Measurements from ENCODE around the gene AP5S1. TPM values are rescaled to one million over a fixed set of nuclear protein-coding genes. Genes with fewer than 3 reads are reported as not detected.

AP5S1 gene
- polyA plus RNA-seq, 1 of the 3 experiments (the other 2 are of a cell fraction): 10.3 TPM

DNA sequence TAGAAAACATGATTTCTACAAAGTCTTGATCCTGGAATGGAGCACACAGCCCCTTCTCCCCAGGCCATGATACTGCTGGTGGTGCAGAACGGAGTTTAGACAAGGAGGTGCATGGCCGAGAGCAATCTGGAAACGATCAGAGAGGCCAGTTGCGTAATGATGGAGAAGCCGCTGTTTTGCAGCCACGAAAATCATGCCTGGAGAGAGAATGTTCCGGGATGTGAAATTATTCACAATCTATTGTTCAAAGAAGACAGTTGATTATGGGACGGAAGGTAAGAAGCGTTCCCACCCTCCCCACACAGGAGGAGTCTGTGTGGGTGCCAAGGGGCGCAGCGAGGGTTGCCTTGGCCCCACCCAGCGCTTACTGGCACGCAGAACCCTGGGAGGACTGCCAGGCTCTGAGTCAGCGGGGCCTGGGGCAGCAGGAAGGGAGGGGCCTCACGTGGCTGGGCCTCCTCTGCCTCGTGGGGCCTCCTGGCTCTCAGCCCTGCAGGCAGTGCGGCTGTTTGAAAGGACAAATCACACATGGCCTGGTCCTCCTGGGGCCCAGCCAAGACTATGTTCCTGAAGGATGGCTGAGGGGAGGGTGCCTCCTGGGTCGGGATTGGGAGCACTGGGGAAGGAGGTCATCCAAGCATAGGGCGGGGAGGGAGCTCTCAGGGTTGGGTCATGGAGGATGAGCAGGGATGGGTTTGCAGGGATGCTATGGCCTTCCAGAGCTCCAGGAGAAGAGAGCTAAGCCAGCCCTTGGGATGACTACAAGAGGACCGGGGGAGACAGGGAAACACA, 8.7 kb upstream of the AP5S1 start (continued):
- TF ChIP-seq, protein P1, sequence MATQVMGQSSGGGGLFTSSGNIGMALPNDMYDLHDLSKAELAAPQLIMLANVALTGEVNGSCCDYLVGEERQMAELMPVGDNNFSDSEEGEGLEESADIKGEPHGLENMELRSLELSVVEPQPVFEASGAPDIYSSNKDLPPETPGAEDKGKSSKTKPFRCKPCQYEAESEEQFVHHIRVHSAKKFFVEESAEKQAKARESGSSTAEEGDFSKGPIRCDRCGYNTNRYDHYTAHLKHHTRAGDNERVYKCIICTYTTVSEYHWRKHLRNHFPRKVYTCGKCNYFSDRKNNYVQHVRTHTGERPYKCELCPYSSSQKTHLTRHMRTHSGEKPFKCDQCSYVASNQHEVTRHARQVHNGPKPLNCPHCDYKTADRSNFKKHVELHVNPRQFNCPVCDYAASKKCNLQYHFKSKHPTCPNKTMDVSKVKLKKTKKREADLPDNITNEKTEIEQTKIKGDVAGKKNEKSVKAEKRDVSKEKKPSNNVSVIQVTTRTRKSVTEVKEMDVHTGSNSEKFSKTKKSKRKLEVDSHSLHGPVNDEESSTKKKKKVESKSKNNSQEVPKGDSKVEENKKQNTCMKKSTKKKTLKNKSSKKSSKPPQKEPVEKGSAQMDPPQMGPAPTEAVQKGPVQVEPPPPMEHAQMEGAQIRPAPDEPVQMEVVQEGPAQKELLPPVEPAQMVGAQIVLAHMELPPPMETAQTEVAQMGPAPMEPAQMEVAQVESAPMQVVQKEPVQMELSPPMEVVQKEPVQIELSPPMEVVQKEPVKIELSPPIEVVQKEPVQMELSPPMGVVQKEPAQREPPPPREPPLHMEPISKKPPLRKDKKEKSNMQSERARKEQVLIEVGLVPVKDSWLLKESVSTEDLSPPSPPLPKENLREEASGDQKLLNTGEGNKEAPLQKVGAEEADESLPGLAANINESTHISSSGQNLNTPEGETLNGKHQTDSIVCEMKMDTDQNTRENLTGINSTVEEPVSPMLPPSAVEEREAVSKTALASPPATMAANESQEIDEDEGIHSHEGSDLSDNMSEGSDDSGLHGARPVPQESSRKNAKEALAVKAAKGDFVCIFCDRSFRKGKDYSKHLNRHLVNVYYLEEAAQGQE (IDR thresholded peaks at IDR 0.05; ENCODE audit: low read depth, low read length): no peak; the same call in 1 of the 2 replicates
- TF ChIP-seq POLR2AphosphoS5 (IDR thresholded peaks at IDR 0.05; ENCODE audit: low read depth, low read length) (peak; percentile 79; the same call in 1 of the 2 replicates), SMC3 (IDR thresholded peaks at IDR 0.05; ENCODE audit: low read depth, low read length) (0 out of 2 replicates have a peak, but pooled peaks have one; percentile 2), SIN3A (IDR thresholded peaks at IDR 0.05; ENCODE audit: borderline replicate concordance, low read depth, low read length) (peak; percentile 90), RXRA (IDR thresholded peaks at IDR 0.05; ENCODE audit: borderline replicate concordance, low read depth) (peak; percentile 92; the same call in 1 of the 2 replicates), GABPA (IDR thresholded peaks at IDR 0.05; ENCODE audit: low read depth) (0 out of 2 replicates have a peak, but pooled peaks have one; percentile 8)
- TF ChIP-seq, protein P2, sequence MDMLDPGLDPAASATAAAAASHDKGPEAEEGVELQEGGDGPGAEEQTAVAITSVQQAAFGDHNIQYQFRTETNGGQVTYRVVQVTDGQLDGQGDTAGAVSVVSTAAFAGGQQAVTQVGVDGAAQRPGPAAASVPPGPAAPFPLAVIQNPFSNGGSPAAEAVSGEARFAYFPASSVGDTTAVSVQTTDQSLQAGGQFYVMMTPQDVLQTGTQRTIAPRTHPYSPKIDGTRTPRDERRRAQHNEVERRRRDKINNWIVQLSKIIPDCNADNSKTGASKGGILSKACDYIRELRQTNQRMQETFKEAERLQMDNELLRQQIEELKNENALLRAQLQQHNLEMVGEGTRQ (IDR thresholded peaks at IDR 0.05; ENCODE audit: borderline replicate concordance, low read depth, low read length): peak; percentile 34; the same call in 1 of the 2 replicates
- TF ChIP-seq, protein P3, sequence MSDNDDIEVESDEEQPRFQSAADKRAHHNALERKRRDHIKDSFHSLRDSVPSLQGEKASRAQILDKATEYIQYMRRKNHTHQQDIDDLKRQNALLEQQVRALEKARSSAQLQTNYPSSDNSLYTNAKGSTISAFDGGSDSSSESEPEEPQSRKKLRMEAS (IDR thresholded peaks at IDR 0.05; ENCODE audit: low read depth): peak; percentile 98

DNA sequence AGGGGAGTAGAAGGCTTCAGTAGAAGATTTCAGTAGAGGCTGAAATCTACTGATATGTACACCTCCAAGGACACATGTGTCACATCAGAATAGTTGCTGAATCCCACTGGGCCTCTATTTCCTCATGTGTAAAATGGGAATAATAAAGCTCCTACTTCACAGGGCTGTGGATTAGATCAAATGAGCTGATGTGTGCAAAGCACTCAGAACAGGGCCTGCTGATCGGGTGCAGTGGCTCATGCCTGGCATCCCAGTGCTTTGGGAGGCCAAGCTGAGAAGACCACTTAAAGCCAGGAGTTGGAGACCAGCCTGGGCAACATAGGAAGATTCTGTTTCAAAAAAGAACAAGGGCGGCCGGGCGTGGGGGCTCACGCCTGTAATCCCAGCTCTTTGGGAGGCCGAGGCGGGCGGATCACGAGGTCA, 8.1 kb upstream of the AP5S1 start:
- peaks cover 20 to 31% of the 10 kb centered on the region in 2 experiments for H3K4me1 ChIP-seq (ENCODE audit: control insufficient read depth in 1 of 2, insufficient read depth in 2 of 2, low read depth in 1 of 2, low read length in 1 of 2)
- no peaks in the 10 kb centered on the region for H3K9me2 ChIP-seq
- H2AFZ ChIP-seq (ENCODE audit: low read depth): no peak overlapping the region
- no peak overlapping the region for H3K4me3 ChIP-seq (ENCODE audit: low read depth in 2 of 2, low read length in 1 of 2)
- no peaks in the 10 kb centered on the region for H3K9me3 ChIP-seq
- no peaks in the 10 kb centered on the region for H3K36me3 ChIP-seq (replicated peaks in 1 of 2; ENCODE audit: control insufficient read depth in 1 of 2, insufficient read depth in 2 of 2, low read length in 1 of 2)
- H4K20me1 ChIP-seq (ENCODE audit: insufficient read depth): no peaks in the 10 kb centered on the region
- 97% methylated on average over 9 of the region's 9 CpGs for WGBS (ENCODE audit: low lambda C conversion rate)
- no peak overlapping the region; the same call in 1 of the 2 replicates for H3K4me2 ChIP-seq
- peak; percentile 34 for DNase-seq
- H3K79me2 ChIP-seq (ENCODE audit: insufficient read depth): peaks cover 20% of the 10 kb centered on the region
- H3K27me3 ChIP-seq (ENCODE audit: insufficient read depth): no peaks in the 10 kb centered on the region
- CTCF ChIA-PET: interaction anchor here (0.8 to 6.6 kb wide), 3 partner anchors 8 to 273 kb away, joined by 5 to 61 read pairs (median 13); partner anchors contain the start of genes AP5S1 and CENPB
- POLR2A ChIA-PET: interaction anchor here (0.7 to 1.2 kb wide), 5 partner anchors 8 to 44 kb away, joined by 3 to 4 read pairs (median 3); partner anchors contain the start of genes ADISSP, AP5S1, CDC25B and CENPB
- peak overlapping the region; percentile 97 to 98 for H3K27ac ChIP-seq (ENCODE audit: low read depth in 2 of 2, low read length in 1 of 2)
- H3F3A ChIP-seq (replicated peaks; ENCODE audit: insufficient read depth): peaks cover 34% of the 10 kb centered on the region
- peak overlapping the region; percentile 35; the same call in 1 of the 2 replicates for H3K9ac ChIP-seq
- TF ChIP-seq, protein P1 (IDR thresholded peaks at IDR 0.05; ENCODE audit: low read depth, low read length): no peak
- no peak for TF ChIP-seq ELF1 (IDR thresholded peaks at IDR 0.05)
- TF ChIP-seq EP300 (IDR thresholded peaks at IDR 0.05; ENCODE audit: borderline replicate concordance in 1 of 2, low read depth in 1 of 2, low read length in 1 of 2): no peak
- TF ChIP-seq MEF2A (IDR thresholded peaks at IDR 0.05; ENCODE audit: borderline replicate concordance, low read depth): no peak
- no peak for TF ChIP-seq POLR2AphosphoS5 (IDR thresholded peaks at IDR 0.05; ENCODE audit: low read depth, low read length)
- TF ChIP-seq, protein P4, sequence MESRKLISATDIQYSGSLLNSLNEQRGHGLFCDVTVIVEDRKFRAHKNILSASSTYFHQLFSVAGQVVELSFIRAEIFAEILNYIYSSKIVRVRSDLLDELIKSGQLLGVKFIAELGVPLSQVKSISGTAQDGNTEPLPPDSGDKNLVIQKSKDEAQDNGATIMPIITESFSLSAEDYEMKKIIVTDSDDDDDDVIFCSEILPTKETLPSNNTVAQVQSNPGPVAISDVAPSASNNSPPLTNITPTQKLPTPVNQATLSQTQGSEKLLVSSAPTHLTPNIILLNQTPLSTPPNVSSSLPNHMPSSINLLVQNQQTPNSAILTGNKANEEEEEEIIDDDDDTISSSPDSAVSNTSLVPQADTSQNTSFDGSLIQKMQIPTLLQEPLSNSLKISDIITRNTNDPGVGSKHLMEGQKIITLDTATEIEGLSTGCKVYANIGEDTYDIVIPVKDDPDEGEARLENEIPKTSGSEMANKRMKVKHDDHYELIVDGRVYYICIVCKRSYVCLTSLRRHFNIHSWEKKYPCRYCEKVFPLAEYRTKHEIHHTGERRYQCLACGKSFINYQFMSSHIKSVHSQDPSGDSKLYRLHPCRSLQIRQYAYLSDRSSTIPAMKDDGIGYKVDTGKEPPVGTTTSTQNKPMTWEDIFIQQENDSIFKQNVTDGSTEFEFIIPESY (IDR thresholded peaks at IDR 0.05; ENCODE audit: borderline replicate concordance, low read depth): no peak
- no peak for TF ChIP-seq EZH2phosphoT487 (IDR thresholded peaks at IDR 0.05; ENCODE audit: borderline replicate concordance, low read depth)
- TF ChIP-seq CHD2 (IDR thresholded peaks at IDR 0.05; ENCODE audit: low read length, partially characterized antibody): no peak
- TF ChIP-seq RCOR1 (IDR thresholded peaks at IDR 0.05; ENCODE audit: low read length): no peak
- TF ChIP-seq TEAD4 (IDR thresholded peaks at IDR 0.05; ENCODE audit: borderline replicate concordance, insufficient read depth): no peak
- no peak for TF ChIP-seq SIN3A (IDR thresholded peaks at IDR 0.05; ENCODE audit: borderline replicate concordance, low read depth, low read length)
- TF ChIP-seq, protein P3 (IDR thresholded peaks at IDR 0.05; ENCODE audit: low read depth): no peak

Data from SK-N-SH (cell line).